ENCODE measurements around the gene GLP1R.

GLP1R gene

DNA sequence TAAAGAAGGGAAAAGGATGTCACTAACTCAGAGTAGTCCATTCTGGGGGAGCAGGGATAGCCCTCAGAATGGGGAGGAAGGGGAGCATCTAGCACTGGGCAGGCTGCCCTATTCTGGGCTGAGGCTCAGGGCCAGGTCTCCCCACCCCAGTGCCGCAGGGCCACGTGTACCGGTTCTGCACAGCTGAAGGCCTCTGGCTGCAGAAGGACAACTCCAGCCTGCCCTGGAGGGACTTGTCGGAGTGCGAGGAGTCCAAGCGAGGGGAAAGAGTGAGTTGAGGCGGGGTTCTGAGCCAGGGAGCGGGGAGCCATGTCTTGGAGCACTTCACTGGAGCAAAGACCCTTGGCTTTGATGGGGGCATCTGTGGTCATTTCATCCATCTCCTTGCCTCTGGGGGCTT is 17.0 kb downstream of the GLP1R start:
- DNase-seq: no peak

- no peak for DNase-seq
These were observed 19.8 kb downstream of the GLP1R start for GRCh38 chr6:39068391-39068790.

DNA sequence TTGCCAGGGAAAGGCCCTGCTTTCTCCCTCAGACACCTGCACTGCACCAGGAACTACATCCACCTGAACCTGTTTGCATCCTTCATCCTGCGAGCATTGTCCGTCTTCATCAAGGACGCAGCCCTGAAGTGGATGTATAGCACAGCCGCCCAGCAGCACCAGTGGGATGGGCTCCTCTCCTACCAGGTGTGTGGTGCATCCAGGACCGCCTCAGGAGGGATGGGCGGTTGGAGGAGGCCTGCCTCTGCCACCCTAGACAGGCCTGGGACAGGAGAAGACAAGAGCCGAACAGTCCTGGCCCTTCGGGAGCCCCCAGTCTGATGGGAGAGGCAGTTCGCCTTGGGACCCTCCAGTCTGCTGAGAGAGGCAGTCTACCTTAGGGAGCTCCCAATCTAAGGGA is 24.2 kb downstream of the GLP1R start:
- DNase-seq: no peak

- DNase-seq: no peak
These were observed 25.1 kb downstream of the GLP1R start for GRCh38 chr6:39073471-39074355.

GRCh38 chr6:39074486-39074885 is 25.9 kb downstream of the GLP1R start:
- no peak for DNase-seq

- DNase-seq: no peak
These were observed 26.6 kb downstream of the GLP1R start for GRCh38 chr6:39075010-39075686.

DNA sequence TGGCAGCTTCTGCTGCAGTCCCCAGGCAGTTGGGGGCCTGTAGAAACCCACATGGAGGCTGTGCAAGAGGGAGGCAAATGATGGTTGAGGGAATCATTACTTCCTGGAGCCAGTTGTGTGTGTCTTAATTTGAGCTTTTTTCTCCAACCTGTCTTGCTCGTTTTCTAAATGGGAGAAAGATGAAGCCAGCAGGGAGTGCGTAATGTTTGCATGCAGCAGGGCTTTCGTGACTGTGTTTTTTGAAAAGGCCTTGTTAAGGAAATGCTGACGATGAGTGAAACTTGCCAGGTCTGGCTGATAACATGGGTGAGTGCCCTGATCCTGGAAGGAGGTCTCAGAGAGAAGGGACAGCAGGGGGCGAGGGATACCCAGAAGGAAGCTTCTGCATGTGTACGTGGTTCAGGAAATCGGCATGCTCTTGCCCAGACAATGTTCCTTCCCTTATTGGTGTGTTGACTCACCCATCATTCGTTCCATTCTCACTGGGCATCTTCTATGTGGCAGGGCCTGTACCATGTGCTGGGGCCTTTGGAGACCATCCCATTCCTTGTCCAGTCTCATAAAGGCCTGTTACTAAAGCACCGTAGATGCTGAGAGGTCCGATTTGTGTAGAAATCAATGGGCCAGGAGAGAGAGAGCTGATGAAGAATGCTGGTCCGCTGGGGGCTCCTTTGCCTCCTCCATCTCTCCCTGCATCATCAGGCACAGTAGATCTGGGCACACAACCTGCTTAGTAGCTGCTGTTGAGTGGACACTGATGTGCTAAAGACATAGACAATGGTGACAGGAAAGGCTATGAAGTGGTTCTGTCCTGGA is 27.4 kb downstream of the GLP1R start:
- no peak for DNase-seq

DNA sequence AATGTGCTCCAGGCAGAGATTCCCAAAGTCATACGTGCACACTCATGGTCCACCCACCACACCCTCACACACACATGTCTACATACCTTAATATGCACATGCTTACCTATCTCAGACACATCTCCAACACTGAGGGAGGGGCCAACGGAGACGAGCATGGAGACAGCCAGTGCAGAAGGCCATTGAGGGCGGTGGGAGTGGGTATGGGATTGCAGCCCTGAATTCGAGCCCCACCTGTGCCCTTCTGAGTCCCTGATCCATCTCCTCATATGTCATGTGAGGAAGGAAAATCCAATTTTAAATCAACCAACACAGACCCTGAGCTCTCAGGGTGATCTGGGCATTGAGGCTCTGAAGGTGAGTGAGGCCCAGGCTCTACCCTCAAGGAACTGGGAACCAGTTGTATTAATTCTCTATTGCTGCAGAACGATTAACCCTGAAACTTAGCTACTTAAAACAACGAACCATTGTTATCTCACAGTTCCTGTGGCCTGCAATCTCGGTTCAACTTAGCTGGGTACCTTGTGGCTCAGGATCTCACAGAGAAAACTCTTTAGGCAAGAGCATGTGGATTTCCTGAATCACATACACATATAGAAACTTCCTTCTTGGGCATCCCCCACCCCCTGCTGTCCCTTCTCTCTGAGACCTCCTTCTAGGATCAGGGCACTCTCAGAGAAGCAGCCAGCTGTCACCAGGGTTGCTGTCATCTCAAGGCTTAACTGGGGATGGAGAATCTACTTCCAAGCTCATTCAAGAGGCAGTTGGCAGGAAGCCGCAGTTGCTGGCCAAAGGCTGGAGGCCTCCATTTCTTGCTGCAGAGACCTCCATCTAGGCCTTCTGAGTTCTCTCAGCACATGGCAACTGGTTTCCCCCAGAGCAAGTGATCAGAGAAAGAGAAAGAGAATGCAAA is 28.3 kb downstream of the GLP1R start:
- DNase-seq: no peak

- DNase-seq: no peak
These were observed 29.5 kb downstream of the GLP1R start for GRCh38 chr6:39077882-39078594.

- no peak for DNase-seq
These were observed 30.1 kb downstream of the GLP1R start for GRCh38 chr6:39078695-39079094.

DNA sequence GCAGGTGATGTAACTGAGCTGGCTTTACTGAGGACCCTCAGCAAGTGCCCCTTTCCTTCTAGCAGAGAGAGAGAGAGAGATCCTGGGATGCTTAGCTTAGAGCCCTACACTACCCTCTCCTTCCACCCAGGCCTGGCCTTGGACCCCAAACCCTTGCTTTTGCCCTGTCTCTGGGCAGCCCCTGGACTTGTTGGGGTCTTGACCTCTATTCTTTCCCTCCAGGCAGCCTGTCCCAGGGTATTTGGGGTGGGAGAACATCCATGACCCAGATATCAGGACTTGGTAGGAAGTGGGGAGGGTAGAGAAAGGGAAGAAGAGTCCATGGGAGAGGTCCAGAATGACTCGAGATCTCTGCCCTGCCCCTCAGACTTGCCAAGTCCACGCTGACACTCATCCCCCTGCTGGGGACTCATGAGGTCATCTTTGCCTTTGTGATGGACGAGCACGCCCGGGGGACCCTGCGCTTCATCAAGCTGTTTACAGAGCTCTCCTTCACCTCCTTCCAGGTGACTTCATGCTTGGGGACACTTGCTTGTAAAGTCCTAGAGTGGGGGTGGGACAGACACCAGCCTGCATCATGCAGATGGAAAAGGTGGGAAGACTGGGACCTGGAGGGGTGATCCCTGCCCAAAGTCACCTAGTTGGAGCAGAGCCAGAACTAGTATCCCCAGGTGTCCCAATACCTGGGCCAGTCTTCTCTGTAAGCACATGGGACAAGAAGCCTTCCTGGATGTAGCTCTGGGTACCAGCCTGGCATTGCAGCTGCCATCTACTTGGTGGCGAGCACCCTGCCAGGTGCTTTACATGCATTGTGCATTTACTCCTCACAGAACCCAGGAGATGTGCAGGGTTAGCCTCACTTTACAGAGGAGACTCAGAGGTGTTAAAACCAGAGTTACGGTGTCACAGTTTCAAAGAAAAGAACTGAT is 30.9 kb downstream of the GLP1R start:
- DNase-seq: no peak

DNA sequence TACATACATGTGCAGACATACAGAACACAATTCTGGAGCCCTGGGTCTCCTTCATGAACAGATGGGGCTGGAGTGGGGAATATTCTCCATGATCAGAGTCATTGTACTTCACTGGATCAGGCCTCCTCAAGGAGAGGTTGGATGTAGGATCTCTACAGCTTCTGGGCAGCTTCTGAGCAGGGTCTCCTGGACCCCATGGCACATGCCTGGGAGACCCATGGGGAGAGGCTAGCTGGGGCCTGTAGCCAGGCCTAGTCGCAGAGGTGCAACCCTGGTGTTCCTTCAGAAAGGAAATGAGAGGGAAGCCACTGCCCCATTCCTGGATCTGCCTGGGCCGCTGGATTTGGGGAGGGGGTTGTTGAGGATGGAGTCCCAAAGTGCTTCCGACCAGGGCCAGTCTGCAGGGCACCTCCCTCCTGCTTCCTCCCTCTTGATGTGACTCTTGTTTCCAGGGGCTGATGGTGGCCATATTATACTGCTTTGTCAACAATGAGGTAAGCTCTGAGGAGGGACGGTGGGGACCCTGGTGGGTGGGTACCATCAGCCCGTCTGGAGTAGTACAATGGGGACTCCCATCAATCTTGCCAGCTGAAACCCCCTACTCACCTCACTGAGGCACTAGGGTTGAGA is 31.8 kb downstream of the GLP1R start:
- no peak for DNase-seq

DNA sequence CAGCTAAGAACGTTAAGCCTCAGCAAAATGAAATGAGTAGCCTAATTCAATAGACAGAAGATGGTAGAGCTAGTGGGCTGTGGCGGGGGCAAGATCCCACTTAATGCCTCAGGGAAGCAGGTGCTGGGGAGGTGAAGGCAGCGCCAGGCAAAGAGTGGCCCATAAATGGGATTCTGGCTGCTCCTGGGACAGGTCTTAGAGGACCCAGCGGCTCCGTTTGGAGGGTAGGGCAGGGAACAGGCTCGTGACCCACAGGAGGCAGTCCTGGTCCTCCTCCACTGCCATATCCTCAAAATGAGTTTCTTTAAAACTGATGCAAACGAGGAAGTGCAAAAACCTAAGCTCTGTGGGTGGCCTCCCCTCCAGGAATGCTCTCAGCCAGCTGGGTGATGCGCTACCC is 33.7 kb downstream of the GLP1R start:
- DNase-seq: no peak

GRCh38 chr6:39083231-39083634 is 34.7 kb downstream of the GLP1R start:
- no peak for DNase-seq

GRCh38 chr6:39084506-39084905 is 35.9 kb downstream of the GLP1R start:
- DNase-seq: no peak

- DNase-seq: no peak
These were observed 36.7 kb downstream of the GLP1R start for GRCh38 chr6:39085129-39085797.

GRCh38 chr6:39086294-39086693 is 37.7 kb downstream of the GLP1R start:
- no peak for DNase-seq

DNA sequence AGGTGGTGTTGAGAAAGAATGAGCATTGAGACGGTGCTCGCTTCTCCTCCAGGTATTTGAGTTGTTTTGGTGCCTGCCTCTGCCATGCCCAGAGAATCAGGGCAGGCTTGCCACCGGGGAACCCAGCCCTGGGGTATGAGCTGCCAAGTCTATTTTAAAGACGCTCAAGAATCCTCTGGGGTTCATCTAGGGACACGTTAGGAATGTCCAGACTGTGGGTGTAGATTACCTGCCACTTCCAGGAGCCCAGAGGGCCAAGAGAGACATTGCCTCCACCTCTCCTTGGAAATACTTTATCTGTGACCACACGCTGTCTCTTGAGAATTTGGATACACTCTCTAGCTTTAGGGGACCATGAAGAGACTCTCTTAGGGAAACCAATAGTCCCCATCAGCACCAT is 38.1 kb downstream of the GLP1R start:
- no peak for DNase-seq

- no peak for DNase-seq
These were observed 38.6 kb downstream of the GLP1R start for GRCh38 chr6:39087197-39087596.

DNA sequence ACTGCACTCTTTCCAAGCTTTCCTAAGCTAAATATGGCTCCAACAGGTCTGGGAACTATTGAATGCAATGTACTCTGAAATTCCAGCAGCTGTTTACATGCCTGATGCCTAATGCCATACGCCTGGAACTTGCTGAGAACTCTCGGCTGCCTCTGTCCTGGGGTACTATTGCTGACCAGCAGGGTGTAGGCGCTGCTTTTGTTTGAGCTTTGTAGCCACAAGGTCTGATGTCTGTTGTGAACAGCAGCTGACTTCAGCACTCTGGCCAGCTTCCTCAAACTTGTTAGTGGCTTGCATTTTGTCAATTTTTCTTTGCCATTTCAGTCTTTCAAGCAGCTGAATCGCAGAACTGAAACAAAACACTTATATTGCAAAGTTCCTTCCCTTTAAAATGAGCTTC is 39.8 kb downstream of the GLP1R start:
- no peak for DNase-seq
